Endothelial cell (in vitro differentiated cells): ENCODE results near the gene ACTR3C. TPM values are rescaled to one million over a fixed set of nuclear protein-coding genes. Genes with fewer than 3 reads are reported as not detected.

Experiments
- DNase-seq: peaks from one replicate; pipeline ENCODE4 v3.0.0; 2021; ENCODE audit warnings: low spot score
- H3K27ac Mint-ChIP-seq: one replicate; pipeline ENCODE4 v1.8.0; 2021; ENCODE audit warnings: mixed read lengths, inconsistent platforms; ENCODE audit not compliant: unreplicated experiment
- H3K27me3 Mint-ChIP-seq: one replicate; pipeline ENCODE4 v1.8.0; 2021; ENCODE audit warnings: mild to moderate bottlenecking, moderate library complexity, mixed read lengths, inconsistent platforms; ENCODE audit not compliant: unreplicated experiment
- H3K36me3 Mint-ChIP-seq: one replicate; pipeline ENCODE4 v1.8.0; 2021; ENCODE audit warnings: mild to moderate bottlenecking, low read depth, mixed read lengths, inconsistent platforms; ENCODE audit not compliant: unreplicated experiment
- H3K4me1 Mint-ChIP-seq: one replicate; pipeline ENCODE4 v1.8.0; 2021; ENCODE audit warnings: mild to moderate bottlenecking, mixed read lengths, inconsistent platforms; ENCODE audit not compliant: unreplicated experiment
- H3K4me3 Mint-ChIP-seq: one replicate; pipeline ENCODE4 v1.8.0; 2021; ENCODE audit warnings: mild to moderate bottlenecking, mixed read lengths, inconsistent platforms; ENCODE audit not compliant: unreplicated experiment
- H3K9me3 Mint-ChIP-seq: one replicate; pipeline ENCODE4 v1.8.0; 2021; ENCODE audit warnings: mixed read lengths, inconsistent platforms; ENCODE audit not compliant: unreplicated experiment
- total RNA-seq: library from RNA; stranded (reverse); fragmentation: NEBNext Ultra II Directional; extraction: Animal tissue kit (Norgen Biotek cat#: 25700); gene quantifications from one replicate; pipeline ENCODE4 v1.2.1, GENCODE V29; 2021; ENCODE audit not compliant: unreplicated experiment
- TF ChIP-seq, protein P1 (sequence below): fragments of 200-600 bp; sonication (generic); IDR thresholded peaks from one replicate; pipeline ENCODE4 v1.5.0; 2021; ENCODE audit warnings: antibody characterized with exemption; ENCODE audit not compliant: unreplicated experiment

Gene ACTR3C
- total RNA-seq, 1 donor from 2014 or later, result 0.87 TPM

DNA sequence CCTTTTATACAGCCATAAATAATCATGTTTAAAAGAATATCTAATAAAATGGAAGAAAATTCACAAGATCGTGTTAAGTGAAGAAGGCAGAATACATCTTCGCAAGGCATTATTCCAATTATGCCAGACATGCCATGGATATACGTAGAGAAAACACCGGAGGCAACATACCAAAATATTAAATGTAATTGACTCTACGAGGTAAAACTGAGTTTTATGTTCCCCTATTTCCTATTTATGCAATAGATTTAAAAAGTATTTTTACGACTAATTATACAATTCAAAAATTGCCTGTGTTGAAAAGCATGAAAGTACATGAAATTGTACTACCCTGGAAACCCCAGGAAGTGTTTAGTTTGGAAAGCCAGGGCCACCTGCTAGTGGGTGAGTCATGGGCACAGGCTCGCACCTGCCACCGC, 44.3 kb upstream of the ACTR3C start:
- peaks cover 12% of the 10 kb centered on the region for H3K27me3 Mint-ChIP-seq
- no peaks in the 10 kb centered on the region for H3K9me3 Mint-ChIP-seq
- DNase-seq, result no peak
- TF ChIP-seq, protein P1, sequence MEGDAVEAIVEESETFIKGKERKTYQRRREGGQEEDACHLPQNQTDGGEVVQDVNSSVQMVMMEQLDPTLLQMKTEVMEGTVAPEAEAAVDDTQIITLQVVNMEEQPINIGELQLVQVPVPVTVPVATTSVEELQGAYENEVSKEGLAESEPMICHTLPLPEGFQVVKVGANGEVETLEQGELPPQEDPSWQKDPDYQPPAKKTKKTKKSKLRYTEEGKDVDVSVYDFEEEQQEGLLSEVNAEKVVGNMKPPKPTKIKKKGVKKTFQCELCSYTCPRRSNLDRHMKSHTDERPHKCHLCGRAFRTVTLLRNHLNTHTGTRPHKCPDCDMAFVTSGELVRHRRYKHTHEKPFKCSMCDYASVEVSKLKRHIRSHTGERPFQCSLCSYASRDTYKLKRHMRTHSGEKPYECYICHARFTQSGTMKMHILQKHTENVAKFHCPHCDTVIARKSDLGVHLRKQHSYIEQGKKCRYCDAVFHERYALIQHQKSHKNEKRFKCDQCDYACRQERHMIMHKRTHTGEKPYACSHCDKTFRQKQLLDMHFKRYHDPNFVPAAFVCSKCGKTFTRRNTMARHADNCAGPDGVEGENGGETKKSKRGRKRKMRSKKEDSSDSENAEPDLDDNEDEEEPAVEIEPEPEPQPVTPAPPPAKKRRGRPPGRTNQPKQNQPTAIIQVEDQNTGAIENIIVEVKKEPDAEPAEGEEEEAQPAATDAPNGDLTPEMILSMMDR, result no peak
- H3K4me3 Mint-ChIP-seq, result peak overlapping the region; percentile 85
- H3K36me3 Mint-ChIP-seq, result peaks cover 9% of the 10 kb centered on the region
- H3K4me1 Mint-ChIP-seq, result peaks cover 42% of the 10 kb centered on the region
- H3K27ac Mint-ChIP-seq, result peak overlapping the region; percentile 90

DNA sequence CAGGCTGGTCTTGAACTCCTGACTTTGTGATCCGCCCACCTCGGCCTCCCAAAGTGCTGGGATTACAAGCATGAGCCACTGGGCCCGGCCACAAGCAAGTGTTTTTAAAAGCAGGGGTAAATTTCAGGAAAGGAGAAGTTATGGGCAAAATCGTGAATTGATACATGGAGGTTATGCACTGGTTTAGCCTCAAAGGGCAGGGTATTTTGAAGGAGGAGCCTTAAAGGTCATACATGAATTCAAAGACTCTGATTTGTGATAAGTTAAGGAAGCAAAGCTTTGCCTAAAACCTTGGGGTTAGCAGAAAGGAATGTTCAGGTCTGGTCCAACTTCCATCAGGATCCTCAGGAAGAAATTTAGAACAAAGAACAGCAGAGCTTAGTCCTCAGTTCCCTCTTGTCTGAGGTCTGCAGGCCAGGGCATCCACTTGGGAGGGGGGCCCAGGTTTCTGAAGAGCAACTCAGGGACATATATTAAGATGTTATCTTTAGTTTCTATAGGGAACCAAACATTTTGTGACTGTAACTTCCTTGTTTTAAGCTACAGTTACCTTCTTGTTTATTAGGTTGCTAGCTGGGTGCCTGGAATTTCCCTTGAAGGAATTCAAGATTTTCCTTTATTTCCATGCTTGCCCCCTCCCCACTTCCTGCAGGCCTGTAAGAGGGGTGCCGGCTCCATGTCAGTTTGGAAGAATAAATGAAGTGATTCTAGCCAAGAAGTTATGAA, 42.5 kb upstream of the ACTR3C start:
- no peaks in the 10 kb centered on the region for H3K9me3 Mint-ChIP-seq
- peak overlapping the region; percentile 93 for H3K27ac Mint-ChIP-seq
- TF ChIP-seq, protein P1, result no peak
- peaks cover 50% of the 10 kb centered on the region for H3K4me1 Mint-ChIP-seq
- no peak for DNase-seq
- H3K36me3 Mint-ChIP-seq, result peaks cover 5% of the 10 kb centered on the region
- no peak overlapping the region for H3K4me3 Mint-ChIP-seq
- peaks cover 9% of the 10 kb centered on the region for H3K27me3 Mint-ChIP-seq

DNA sequence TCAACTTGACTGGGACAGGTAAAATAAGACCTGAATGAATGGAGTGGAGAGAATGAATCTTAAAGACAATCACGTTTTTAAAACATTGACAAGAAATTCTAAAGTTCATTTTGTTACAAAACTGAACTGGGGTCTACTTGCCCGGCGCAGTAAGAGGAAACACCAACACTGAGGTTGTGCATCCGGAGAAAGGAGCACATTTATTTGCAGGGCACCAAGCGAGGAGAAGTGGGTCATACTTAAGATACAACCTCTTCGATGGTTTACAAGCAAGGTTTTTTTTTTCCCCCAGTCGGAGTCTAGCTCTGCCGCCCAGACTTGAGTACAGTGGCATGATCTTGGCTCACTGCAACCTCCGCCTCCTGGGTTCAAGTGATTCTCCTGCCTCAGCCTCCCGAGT, 41.8 kb upstream of the ACTR3C start:
- H3K36me3 Mint-ChIP-seq, result no peaks in the 10 kb centered on the region
- peaks cover 7% of the 10 kb centered on the region for H3K27me3 Mint-ChIP-seq
- no peak for DNase-seq
- TF ChIP-seq, protein P1, result no peak
- peaks cover 43% of the 10 kb centered on the region for H3K4me1 Mint-ChIP-seq
- H3K9me3 Mint-ChIP-seq, result no peaks in the 10 kb centered on the region
- peak overlapping the region; percentile 74 for H3K27ac Mint-ChIP-seq
- H3K4me3 Mint-ChIP-seq, result no peak overlapping the region

DNA sequence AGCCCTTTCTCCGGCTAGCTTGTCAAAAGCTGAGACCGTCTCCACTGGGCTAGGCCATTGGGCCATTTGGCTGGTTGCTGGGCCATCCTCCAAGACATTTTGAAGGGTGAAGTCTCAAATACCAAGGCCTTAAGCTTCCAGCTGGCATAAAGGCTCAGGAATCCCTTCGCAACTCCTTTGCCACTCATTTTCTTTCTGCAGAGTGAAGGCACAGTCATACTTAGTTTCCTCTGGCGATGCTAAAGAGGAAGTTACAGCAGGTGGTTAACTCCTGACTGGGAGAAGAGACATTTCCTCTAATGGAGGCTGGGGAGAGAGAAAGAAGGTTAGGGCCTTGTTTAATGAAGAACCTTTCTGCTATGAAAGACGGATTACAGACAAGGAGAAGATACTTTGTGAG, 40.5 kb upstream of the ACTR3C start:
- no peak for DNase-seq
- TF ChIP-seq, protein P1, result no peak
- Mint-ChIP-seq H3K4me3 (peak overlapping the region; percentile 37), H3K4me1 (peaks cover 33% of the 10 kb centered on the region), H3K36me3 (no peaks in the 10 kb centered on the region), H3K27me3 (peaks cover 2% of the 10 kb centered on the region), H3K27ac (peak overlapping the region; percentile 64), H3K9me3 (no peaks in the 10 kb centered on the region)

DNA sequence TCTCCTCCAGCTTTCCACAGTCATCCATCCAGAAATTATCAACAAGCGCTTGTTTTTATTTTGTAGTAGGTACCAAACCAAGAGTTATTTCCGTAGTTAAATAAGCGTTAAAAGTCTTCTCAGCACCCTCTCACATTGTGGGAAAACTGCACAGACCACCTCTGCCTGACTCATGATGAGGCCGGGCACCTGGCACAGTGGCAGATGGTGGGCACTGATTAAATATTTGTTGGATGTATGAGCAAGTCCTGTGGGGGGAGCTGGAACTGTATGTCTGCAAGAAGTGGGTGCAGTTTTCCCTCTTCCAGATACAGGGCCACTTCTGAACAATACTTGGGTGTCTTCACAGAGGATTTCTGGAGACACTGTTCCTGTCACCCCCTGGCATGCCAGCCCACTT, 40.0 kb upstream of the ACTR3C start:
- Mint-ChIP-seq H3K9me3 (no peaks in the 10 kb centered on the region), H3K36me3 (no peaks in the 10 kb centered on the region), H3K27me3 (peaks cover 2% of the 10 kb centered on the region), H3K4me1 (peaks cover 33% of the 10 kb centered on the region), H3K4me3 (no peak overlapping the region), H3K27ac (no peak overlapping the region)
- DNase-seq, result no peak
- TF ChIP-seq, protein P1, result no peak
